ENCODE data around the gene CPSF4L. TPM values are rescaled to one million over a fixed set of nuclear protein-coding genes. Genes with fewer than 3 reads are reported as not detected.
A peak's percentile ranks its signal among the peaks of the same experiment; 100 is the strongest.

CPSF4L gene
- total and polyA plus RNA-seq, 2 of the 13 experiments (the other 11 are each of a cell fraction or from before 2014, with no cell fraction given): 0.73 to 1.6 TPM

GRCh38 chr17:73255671-73256181 lies 6.0 kb downstream of the CPSF4L start (continued):
- 0 out of 2 replicates have a peak, but pooled peaks have one; percentile 36 for TF ChIP-seq ZNF12 (CRISPR knock-in tag; IDR thresholded peaks at IDR 0.05)
- no peak for TF ChIP-seq CAMTA2 (CRISPR knock-in tag; IDR thresholded peaks at IDR 0.05; ENCODE audit: borderline replicate concordance)
- peak; percentile 11 for TF ChIP-seq ZFP36 (IDR thresholded peaks at IDR 0.05; ENCODE audit: borderline replicate concordance, low read depth, low read length, partially characterized antibody)
- TF ChIP-seq CTCF (CRISPR knock-in tag; IDR thresholded peaks at IDR 0.05): peak; percentile 100
- 0 out of 2 replicates have a peak, but pooled peaks have one; percentile 32 for TF ChIP-seq ZNF44 (CRISPR knock-in tag; IDR thresholded peaks at IDR 0.05)
- TF ChIP-seq EP300 (IDR thresholded peaks at IDR 0.05; ENCODE audit: low read depth in 2 of 2, low read length in 2 of 2): no peak
- no peak for TF ChIP-seq EP300 (CRISPR knock-in tag; IDR thresholded peaks at IDR 0.05; ENCODE audit: borderline replicate concordance)
- peak; percentile 47; the same call in 1 of the 2 replicates for TF ChIP-seq BHLHE40 (IDR thresholded peaks at IDR 0.05; ENCODE audit: low read length)
- TF ChIP-seq ZNF639 (CRISPR knock-in tag; conservative IDR thresholded peaks at IDR 0.05): no peak
- no peak for TF ChIP-seq UBTF (CRISPR knock-in tag; IDR thresholded peaks at IDR 0.05)
- 0 out of 2 replicates have a peak, but pooled peaks have one; percentile 58 for TF ChIP-seq ZNF772 (CRISPR knock-in tag; IDR thresholded peaks at IDR 0.05)
- peak; percentile 52; the same call in 1 of the 2 replicates for TF ChIP-seq ZNF501 (CRISPR knock-in tag; IDR thresholded peaks at IDR 0.05)
- TF ChIP-seq ASH2L (IDR thresholded peaks at IDR 0.05; ENCODE audit: insufficient read length, low read depth, low read length): no peak
- peak; percentile 55; the same call in 1 of the 2 replicates for TF ChIP-seq THRA (CRISPR knock-in tag; IDR thresholded peaks at IDR 0.05; ENCODE audit: borderline replicate concordance)
- no peak for TF ChIP-seq ZNF674 (CRISPR knock-in tag; IDR thresholded peaks at IDR 0.05; ENCODE audit: low read depth)
- TF ChIP-seq HMG20A (CRISPR knock-in tag; IDR thresholded peaks at IDR 0.05; ENCODE audit: borderline replicate concordance): 0 out of 2 replicates have a peak, but pooled peaks have one; percentile 21
- no peak for TF ChIP-seq NFYC (CRISPR knock-in tag; IDR thresholded peaks at IDR 0.05)
- no peak for TF ChIP-seq ZNF510 (CRISPR knock-in tag; IDR thresholded peaks at IDR 0.05; ENCODE audit: low read depth)
- TF ChIP-seq ARHGAP35 (CRISPR knock-in tag; IDR thresholded peaks at IDR 0.05; ENCODE audit: borderline replicate concordance): no peak; the same call in 1 of the 2 replicates
- 0 out of 2 replicates have a peak, but pooled peaks have one; percentile 28 for TF ChIP-seq ZNF24 (IDR thresholded peaks at IDR 0.05)
- peak; percentile 39; the same call in 1 of the 2 replicates for TF ChIP-seq ZNF788 (CRISPR knock-in tag; IDR thresholded peaks at IDR 0.05; ENCODE audit: borderline replicate concordance)
- 0 out of 2 replicates have a peak, but pooled peaks have one; percentile 41 for TF ChIP-seq IRF2 (CRISPR knock-in tag; IDR thresholded peaks at IDR 0.05)
- TF ChIP-seq XRCC5 (optimal IDR thresholded peaks at IDR 0.05; ENCODE audit: low read length): peak; percentile 74
- TF ChIP-seq ZNF569 (CRISPR knock-in tag; IDR thresholded peaks at IDR 0.05; ENCODE audit: borderline replicate concordance): no peak

All from HepG2 (cell line).